Panc1 (cell line): ENCODE results near the gene DAPK1. TPM values are rescaled to one million over a fixed set of nuclear protein-coding genes. Genes with fewer than 3 reads are reported as not detected.

Source experiments
- ATAC-seq: fragments of 200-7000 bp; cut with Tn5 transposase; 2 replicates; pipeline ENCODE4 v1.9.1; 2020; ENCODE audit warnings: mild to moderate bottlenecking, moderate library complexity
- BruUV-seq: library from RNA; stranded (reverse); fragments of 400-500 nt; replicated peaks from 2 replicates; lab custom pipeline; 2021; lab: Mats Ljungman, UMichigan
- CTCF ChIA-PET: fragments of 300-600 bp; sonication (Branson Sonifier 250); formaldehyde crosslinking; loops from one replicate; lab custom pipeline; 2022; ENCODE audit warnings: antibody characterized with exemption; lab: Charles Lee
- POLR2A ChIA-PET: fragments of 300-600 bp; sonication (Branson Sonifier 250); formaldehyde crosslinking; loops from one replicate; lab custom pipeline; 2022; ENCODE audit warnings: antibody characterized with exemption; lab: Charles Lee
- DNase-seq: peaks from one replicate; pipeline ENCODE4 v3.0.0-alpha.2; 2010; ENCODE audit warnings: low read depth, low spot score
- H3K27ac ChIP-seq: 2 replicates; pipeline ENCODE4 v1.5.1; 2011; ENCODE audit warnings: mild to moderate bottlenecking, low read length, inconsistent platforms
- H3K27me3 ChIP-seq: fragments of 200-500 bp; sonication (Bioruptor generic); 2 replicates; pipeline ENCODE4 v1.6.0; 2014; ENCODE audit warnings: low read length, inconsistent platforms; ENCODE audit not compliant: control insufficient read depth, insufficient read depth
- H3K36me3 ChIP-seq: fragments of 200-500 bp; sonication (Bioruptor generic); 2 replicates; pipeline ENCODE4 v1.5.1; 2014; ENCODE audit warnings: inconsistent platforms, mild to moderate bottlenecking, low read length, moderate library complexity; ENCODE audit not compliant: control insufficient read depth, insufficient read depth
- H3K4me1 ChIP-seq: 2 replicates; pipeline ENCODE4 v1.5.1; 2011; ENCODE audit warnings: inconsistent platforms, mild to moderate bottlenecking, low read length, moderate library complexity; ENCODE audit not compliant: control insufficient read depth, insufficient read depth
- H3K4me3 ChIP-seq, 2 experiments: 2 replicates each; pipeline ENCODE4 v1.5.1; 2011 to 2012; ENCODE audit warnings: low read depth in 2 of 2, low read length in 2 of 2, mild to moderate bottlenecking in 2 of 2, inconsistent platforms in 1 of 2, moderate library complexity in 1 of 2
- H3K9me3 ChIP-seq: fragments of 200-500 bp; sonication (Bioruptor generic); 2 replicates; pipeline ENCODE4 v1.5.1; 2014; ENCODE audit warnings: low read depth, mild to moderate bottlenecking, inconsistent platforms, low read length, moderate library complexity; ENCODE audit not compliant: control insufficient read depth, insufficient read depth
- POLR2AphosphoS5 ChIP-seq: IDR thresholded peaks from 2 replicates; pipeline ENCODE4 v1.6.1; 2012; ENCODE audit warnings: mild to moderate bottlenecking, low read depth, low read length, moderate library complexity
- SIN3A ChIP-seq: IDR thresholded peaks from 2 replicates; pipeline ENCODE4 v1.6.1; 2012; ENCODE audit warnings: low read depth, mild to moderate bottlenecking, low read length, moderate library complexity, borderline replicate concordance; ENCODE audit not compliant: insufficient read depth
- TCF7L2 ChIP-seq: IDR thresholded peaks from 2 replicates; pipeline ENCODE4 v1.6.1; 2011; ENCODE audit warnings: mild to moderate bottlenecking, low read depth, low read length, inconsistent platforms
- in situ Hi-C: cut with HindIII; loops from 2 replicates; pipeline ENCODE4 v1.10.0; 2016; ENCODE audit warnings: low sequenced_read_pairs, low pct_unique_long_range_greater_than_20kb
- intact Hi-C: fragments of 100-400 bp; cut with micrococcal nuclease; formaldehyde crosslinking; loops from one replicate; pipeline ENCODE4 v1.10.0; 2022; ENCODE audit not compliant: unreplicated experiment
- total RNA-seq: library from RNA; stranded (reverse); gene quantifications from one replicate; pipeline ENCODE4 v1.2.1, GENCODE V29; 2021; ENCODE audit not compliant: unreplicated experiment
- TF ChIP-seq, protein P1 (sequence below), 2 experiments: IDR thresholded peaks; 2 replicates each; pipeline ENCODE4 v1.6.1; 2011 to 2012; ENCODE audit warnings: low read depth in 2 of 2, control low read depth in 1 of 2, low read length in 1 of 2, mild to moderate bottlenecking in 1 of 2, moderate library complexity in 1 of 2; ENCODE audit not compliant: insufficient read depth in 1 of 2
- TF ChIP-seq, protein P2 (sequence below): fragments of 450-650 bp; IDR thresholded peaks from 2 replicates; pipeline ENCODE4 v1.5.1; 2017; ENCODE audit warnings: mild to moderate bottlenecking

Gene DAPK1
- total RNA-seq, 1 experiment from 2014 or later, result 0.87 TPM

DNA sequence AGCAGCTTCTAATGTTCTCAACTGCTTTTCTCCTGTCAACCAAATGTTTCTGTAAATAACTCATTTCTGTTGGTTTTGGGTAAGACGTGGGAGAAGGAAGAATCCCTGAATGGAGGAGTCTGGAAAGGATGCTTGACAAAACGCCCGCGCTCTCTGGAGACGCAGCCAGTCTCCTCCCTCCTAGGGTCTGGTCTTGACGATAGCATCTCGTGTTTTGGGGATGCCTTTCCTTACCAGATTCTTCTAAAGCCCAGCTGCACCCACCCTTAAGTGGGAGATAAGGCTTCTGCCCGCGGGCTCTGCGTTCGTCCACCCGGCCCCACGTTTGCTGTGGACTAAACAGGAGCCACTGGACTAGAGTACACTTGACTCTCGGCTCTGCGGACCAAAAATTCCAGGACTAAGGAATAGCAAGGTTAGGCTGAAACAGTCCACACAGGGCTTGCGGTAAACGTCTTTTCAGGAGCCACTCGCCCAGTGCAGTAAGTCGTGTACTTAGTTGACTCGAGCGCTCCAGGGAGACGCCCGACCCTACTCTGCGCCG, 227.8 kb downstream of the DAPK1 start:
- CTCF ChIA-PET, result no interaction called here
- H3K27ac ChIP-seq, result no peak overlapping the region
- BruUV-seq, result no TSS peak

DNA sequence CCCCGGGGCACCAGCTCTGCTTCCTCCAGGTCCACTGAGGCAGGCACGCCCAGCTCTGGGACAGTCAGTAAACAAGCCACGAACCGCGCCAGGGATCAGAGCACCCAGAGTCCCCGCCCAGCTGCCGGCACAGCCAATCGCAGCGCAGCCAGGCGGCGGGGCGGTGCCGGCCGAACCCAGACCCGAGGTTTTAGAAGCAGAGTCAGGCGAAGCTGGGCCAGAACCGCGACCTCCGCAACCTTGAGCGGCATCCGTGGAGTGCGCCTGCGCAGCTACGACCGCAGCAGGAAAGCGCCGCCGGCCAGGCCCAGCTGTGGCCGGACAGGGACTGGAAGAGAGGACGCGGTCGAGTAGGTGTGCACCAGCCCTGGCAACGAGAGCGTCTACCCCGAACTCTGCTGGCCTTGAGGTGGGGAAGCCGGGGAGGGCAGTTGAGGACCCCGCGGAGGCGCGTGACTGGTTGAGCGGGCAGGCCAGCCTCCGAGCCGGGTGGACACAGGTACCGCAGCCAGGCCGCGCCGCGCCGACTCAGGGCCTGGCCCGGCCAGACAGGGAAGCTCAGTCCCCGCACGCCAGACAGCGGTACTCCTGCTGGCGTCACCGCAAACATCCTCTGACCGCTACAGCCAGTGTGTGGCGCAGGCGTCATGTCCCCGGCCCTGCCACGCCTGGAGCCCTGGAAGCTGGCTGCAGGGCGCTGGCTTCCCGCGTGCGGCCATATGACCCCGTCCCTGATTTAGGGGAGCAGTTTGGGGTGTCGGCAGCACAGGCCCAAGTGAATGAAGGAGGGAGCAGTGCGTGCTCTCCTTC, 228.4 kb downstream of the DAPK1 start, which contains the start of gene CTSL:
CTSL (plus strand) TSS at position 220 of the 810 bp plus-strand sequence. CDS start 1,485 bp downstream, outside the sequence.
- Histone ChIP-seq H3K4me3 (peak within 1 kb of the TSS; percentile 59 to 71), H3K9me3 (no peaks in the 10 kb centered on the region), H3K27ac (peak within 1 kb of the TSS; percentile 71), H3K4me1 (no peaks in the 10 kb centered on the region; the same call in 1 of the 2 replicates), H3K27me3 (no peaks in the 10 kb centered on the region), H3K36me3 (no peaks in the 10 kb centered on the region)
- TF ChIP-seq, protein P1, sequence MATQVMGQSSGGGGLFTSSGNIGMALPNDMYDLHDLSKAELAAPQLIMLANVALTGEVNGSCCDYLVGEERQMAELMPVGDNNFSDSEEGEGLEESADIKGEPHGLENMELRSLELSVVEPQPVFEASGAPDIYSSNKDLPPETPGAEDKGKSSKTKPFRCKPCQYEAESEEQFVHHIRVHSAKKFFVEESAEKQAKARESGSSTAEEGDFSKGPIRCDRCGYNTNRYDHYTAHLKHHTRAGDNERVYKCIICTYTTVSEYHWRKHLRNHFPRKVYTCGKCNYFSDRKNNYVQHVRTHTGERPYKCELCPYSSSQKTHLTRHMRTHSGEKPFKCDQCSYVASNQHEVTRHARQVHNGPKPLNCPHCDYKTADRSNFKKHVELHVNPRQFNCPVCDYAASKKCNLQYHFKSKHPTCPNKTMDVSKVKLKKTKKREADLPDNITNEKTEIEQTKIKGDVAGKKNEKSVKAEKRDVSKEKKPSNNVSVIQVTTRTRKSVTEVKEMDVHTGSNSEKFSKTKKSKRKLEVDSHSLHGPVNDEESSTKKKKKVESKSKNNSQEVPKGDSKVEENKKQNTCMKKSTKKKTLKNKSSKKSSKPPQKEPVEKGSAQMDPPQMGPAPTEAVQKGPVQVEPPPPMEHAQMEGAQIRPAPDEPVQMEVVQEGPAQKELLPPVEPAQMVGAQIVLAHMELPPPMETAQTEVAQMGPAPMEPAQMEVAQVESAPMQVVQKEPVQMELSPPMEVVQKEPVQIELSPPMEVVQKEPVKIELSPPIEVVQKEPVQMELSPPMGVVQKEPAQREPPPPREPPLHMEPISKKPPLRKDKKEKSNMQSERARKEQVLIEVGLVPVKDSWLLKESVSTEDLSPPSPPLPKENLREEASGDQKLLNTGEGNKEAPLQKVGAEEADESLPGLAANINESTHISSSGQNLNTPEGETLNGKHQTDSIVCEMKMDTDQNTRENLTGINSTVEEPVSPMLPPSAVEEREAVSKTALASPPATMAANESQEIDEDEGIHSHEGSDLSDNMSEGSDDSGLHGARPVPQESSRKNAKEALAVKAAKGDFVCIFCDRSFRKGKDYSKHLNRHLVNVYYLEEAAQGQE (IDR thresholded peaks at IDR 0.05; ENCODE audit: insufficient read depth in 1 of 2, low read depth in 2 of 2, low read length in 1 of 2), result 0 out of 4 replicates have a peak, but pooled peaks of 1 of the 2 experiments have one; percentile 14
- TF ChIP-seq POLR2AphosphoS5 (0 out of 2 replicates have a peak, but pooled peaks have one; percentile 27), TCF7L2 (peak; percentile 63; the same call in 1 of the 2 replicates), SIN3A (no peak)
- TF ChIP-seq, protein P2, sequence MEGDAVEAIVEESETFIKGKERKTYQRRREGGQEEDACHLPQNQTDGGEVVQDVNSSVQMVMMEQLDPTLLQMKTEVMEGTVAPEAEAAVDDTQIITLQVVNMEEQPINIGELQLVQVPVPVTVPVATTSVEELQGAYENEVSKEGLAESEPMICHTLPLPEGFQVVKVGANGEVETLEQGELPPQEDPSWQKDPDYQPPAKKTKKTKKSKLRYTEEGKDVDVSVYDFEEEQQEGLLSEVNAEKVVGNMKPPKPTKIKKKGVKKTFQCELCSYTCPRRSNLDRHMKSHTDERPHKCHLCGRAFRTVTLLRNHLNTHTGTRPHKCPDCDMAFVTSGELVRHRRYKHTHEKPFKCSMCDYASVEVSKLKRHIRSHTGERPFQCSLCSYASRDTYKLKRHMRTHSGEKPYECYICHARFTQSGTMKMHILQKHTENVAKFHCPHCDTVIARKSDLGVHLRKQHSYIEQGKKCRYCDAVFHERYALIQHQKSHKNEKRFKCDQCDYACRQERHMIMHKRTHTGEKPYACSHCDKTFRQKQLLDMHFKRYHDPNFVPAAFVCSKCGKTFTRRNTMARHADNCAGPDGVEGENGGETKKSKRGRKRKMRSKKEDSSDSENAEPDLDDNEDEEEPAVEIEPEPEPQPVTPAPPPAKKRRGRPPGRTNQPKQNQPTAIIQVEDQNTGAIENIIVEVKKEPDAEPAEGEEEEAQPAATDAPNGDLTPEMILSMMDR, result peak; percentile 28
- BruUV-seq, result no TSS peak
- ChIA-PET CTCF (interaction anchor here (0.6 kb wide), 2 partner anchors 226 to 389 kb away, joined by 3 to 5 read pairs; no protein-coding TSS in a partner anchor), POLR2A (interaction anchor here (0.5 to 0.7 kb wide), 2 partner anchors 815 to 1406 kb away, joined by 5 to 7 read pairs; no protein-coding TSS in a partner anchor)
- DNase-seq, result no peak
- ATAC-seq, result peak; percentile 94
- intact Hi-C loops, result no loop called here
- in situ Hi-C loops, result no loop called here

More for the DNA sequence above, 227.8 kb downstream of the DAPK1 start:
- DNase-seq (no peak), ATAC-seq (peak; percentile 72)
- peak overlapping the region; percentile 59 to 71 for H3K4me3 ChIP-seq
- no peaks in the 10 kb centered on the region for H3K9me3 ChIP-seq
- H3K4me1 ChIP-seq, result no peaks in the 10 kb centered on the region; the same call in 1 of the 2 replicates
- in situ Hi-C loops, result no loop called here
- no peaks in the 10 kb centered on the region for H3K27me3 ChIP-seq
- intact Hi-C loops, result no loop called here
- no peak for TF ChIP-seq TCF7L2
- TF ChIP-seq, protein P2, result no peak
- TF ChIP-seq, protein P1 (IDR thresholded peaks at IDR 0.05; ENCODE audit: insufficient read depth in 1 of 2, low read depth in 2 of 2, low read length in 1 of 2), result no peak
- no peak for TF ChIP-seq POLR2AphosphoS5
- TF ChIP-seq SIN3A, result no peak
- POLR2A ChIA-PET, result no interaction called here
- no peaks in the 10 kb centered on the region for H3K36me3 ChIP-seq
